ENCODE measurements around the gene PEX11B. TPM values are rescaled to one million over a fixed set of nuclear protein-coding genes. Genes with fewer than 3 reads are reported as not detected.

PEX11B gene
- total and polyA plus RNA-seq, 12 donors = 17.7 to 26.3 (median 23.0) TPM

DNA sequence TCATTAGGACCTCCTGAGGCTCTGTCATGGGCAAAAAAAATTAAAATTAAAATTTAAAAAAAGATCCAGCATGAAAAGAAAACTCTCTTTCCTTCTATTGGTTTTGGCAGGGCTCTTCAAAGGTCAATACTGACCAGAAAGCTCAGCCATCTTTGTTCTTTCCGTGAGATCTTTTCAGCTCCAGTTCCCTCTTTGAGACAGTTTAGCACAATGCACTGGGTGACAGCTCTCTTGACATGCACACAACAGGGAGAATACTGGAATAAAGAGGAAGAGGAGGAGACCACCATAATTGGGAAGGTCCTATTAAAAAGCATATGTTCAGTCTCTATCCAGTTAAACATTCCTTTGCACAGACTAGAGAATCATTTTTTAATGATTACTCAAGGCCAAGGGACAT lies 33.0 kb upstream of the PEX11B start:
- no peaks in the 10 kb centered on the region for H3K27me3 ChIP-seq
- no peak overlapping the region for H3K27ac ChIP-seq
- H3K36me3 ChIP-seq = peaks cover 0 to 62% (median 6%) of the 10 kb centered on the region in 9 donors
- TF ChIP-seq, protein P1, sequence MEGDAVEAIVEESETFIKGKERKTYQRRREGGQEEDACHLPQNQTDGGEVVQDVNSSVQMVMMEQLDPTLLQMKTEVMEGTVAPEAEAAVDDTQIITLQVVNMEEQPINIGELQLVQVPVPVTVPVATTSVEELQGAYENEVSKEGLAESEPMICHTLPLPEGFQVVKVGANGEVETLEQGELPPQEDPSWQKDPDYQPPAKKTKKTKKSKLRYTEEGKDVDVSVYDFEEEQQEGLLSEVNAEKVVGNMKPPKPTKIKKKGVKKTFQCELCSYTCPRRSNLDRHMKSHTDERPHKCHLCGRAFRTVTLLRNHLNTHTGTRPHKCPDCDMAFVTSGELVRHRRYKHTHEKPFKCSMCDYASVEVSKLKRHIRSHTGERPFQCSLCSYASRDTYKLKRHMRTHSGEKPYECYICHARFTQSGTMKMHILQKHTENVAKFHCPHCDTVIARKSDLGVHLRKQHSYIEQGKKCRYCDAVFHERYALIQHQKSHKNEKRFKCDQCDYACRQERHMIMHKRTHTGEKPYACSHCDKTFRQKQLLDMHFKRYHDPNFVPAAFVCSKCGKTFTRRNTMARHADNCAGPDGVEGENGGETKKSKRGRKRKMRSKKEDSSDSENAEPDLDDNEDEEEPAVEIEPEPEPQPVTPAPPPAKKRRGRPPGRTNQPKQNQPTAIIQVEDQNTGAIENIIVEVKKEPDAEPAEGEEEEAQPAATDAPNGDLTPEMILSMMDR (IDR thresholded peaks at IDR 0.05) = no peak
- no peaks in the 10 kb centered on the region for H3K9me3 ChIP-seq
- H3K4me3 ChIP-seq = no peak overlapping the region
- 88% methylated on average over 1 of the region's 1 CpG for WGBS, 2 donors
- intact Hi-C loops (cut with DNase I) = no loop called here
- DNase-seq (no peak), ATAC-seq (no peak)
- peaks cover 0 to 78% (median 47%) of the 10 kb centered on the region in 9 donors for H3K4me1 ChIP-seq

DNA sequence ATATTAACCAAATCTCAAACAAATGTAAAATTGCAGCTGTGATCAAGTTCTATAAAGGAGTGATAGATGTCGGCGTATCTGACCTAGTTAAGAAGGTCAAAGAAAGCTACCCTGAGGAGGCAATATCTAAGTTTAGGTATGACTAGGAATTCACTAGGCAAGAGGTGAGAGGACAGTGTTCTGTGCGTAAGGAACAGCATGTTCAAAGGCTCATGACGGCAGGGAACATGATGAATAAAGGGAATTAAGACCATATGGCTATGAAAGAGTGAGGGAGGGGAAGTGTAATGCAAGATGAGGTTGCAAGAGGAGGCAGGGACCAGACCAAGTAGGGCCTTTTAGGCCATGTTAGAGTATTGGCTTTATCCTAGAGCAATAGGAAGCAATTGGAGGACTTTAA lies 30.7 kb upstream of the PEX11B start:
- TF ChIP-seq, protein P1 (IDR thresholded peaks at IDR 0.05) = no peak
- DNase-seq = no peak
- ATAC-seq = peak in 6 of 8 donors; percentile 25 to 87 (median 54)
- H3K27ac ChIP-seq = peak overlapping the region in 2 of 10 donors; percentile 35 to 49
- intact Hi-C loops (cut with DNase I) = no loop called here
- H3K4me3 ChIP-seq = no peak overlapping the region
- 75 to 77% methylated on average over 4 of the region's 4 CpGs for WGBS, 2 donors
- no peaks in the 10 kb centered on the region for H3K9me3 ChIP-seq
- H3K27me3 ChIP-seq = no peaks in the 10 kb centered on the region
- peaks cover 0 to 55% (median 24%) of the 10 kb centered on the region in 9 donors for H3K4me1 ChIP-seq
- peaks cover 0 to 81% (median 13%) of the 10 kb centered on the region in 9 donors for H3K36me3 ChIP-seq

DNA sequence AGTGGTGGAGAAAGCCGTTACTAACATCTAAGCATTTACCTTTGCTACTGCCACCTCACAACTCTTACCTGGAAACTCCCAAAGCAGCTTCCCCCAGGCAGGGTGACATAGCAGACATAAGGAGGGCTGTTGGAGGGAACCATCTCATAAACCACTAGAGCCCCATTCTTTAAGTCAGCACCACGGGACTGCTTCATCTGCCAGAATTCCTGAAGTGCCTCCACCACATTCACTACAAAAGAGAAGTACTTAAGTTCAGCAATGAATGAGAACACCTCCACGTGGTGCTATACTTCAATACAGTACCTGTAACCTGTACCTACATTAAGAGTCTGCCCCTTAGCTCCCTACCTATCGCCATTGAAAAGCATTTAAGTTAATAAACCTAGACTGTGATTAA lies 29.0 kb upstream of the PEX11B start:
- no peaks in the 10 kb centered on the region for H3K27me3 ChIP-seq
- H3K4me1 ChIP-seq = peaks cover 0 to 39% (median 15%) of the 10 kb centered on the region in 9 donors
- H3K4me3 ChIP-seq = no peak overlapping the region
- ATAC-seq (no peak), DNase-seq (no peak)
- TF ChIP-seq, protein P1 (IDR thresholded peaks at IDR 0.05) = no peak
- intact Hi-C loops (cut with DNase I) = no loop called here
- H3K36me3 ChIP-seq = peaks cover 0 to 92% (median 19%) of the 10 kb centered on the region in 9 donors
- H3K9me3 ChIP-seq = no peaks in the 10 kb centered on the region
- H3K27ac ChIP-seq = no peak overlapping the region
- 64 to 72% methylated on average over 4 of the region's 4 CpGs for WGBS, 2 donors

DNA sequence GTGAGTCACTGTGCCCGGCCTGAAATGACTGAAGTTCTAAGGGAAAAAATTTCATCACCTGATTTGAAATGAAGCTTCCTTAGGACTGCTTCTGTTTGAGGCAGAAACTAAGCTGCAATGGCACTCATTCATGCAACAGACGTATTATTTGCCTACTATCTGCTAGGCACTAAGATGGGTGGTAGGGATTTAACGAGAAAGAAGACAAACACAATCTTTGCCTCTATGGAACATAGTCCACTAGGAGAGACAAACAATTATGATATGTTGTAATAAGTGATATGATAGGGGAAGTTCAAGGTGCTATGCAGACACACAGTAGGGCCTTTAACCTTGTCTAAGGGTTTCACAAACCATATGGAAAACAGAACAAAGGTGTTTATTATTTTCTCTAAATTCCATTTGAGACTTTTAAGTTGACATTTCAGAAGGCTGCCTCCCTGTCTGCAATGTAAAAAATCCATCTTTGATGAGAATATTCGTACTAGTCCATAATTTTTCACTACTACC lies 28.0 kb upstream of the PEX11B start:
- no peak for ATAC-seq
- DNase-seq = no peak
- Histone ChIP-seq H3K27me3 (no peaks in the 10 kb centered on the region), H3K27ac (no peak overlapping the region), H3K4me1 (peaks cover 0 to 34% (median 15%) of the 10 kb centered on the region in 9 donors), H3K4me3 (no peak overlapping the region), H3K9me3 (no peaks in the 10 kb centered on the region), H3K36me3 (peaks cover 0 to 97% (median 22%) of the 10 kb centered on the region in 9 donors)
- TF ChIP-seq, protein P1 (IDR thresholded peaks at IDR 0.05) = no peak
- intact Hi-C loops (cut with DNase I) = no loop called here
- 93 to 95% methylated on average over 4 of the region's 4 CpGs for WGBS, 2 donors

Data from heart right ventricle (tissue), 16 donors.